WTC11 (cell line): ENCODE data around the gene ZNF484. TPM values are rescaled to one million over a fixed set of nuclear protein-coding genes. Genes with fewer than 3 reads are reported as not detected.
A peak's percentile ranks its signal among the peaks of the same experiment; 100 is the strongest.

Experiments used
- ATAC-seq: fragments of 200-7000 bp; cut with Tn5 transposase; 2 replicates; pipeline ENCODE4 v1.10.0; 2021; ENCODE audit warnings: mild to moderate bottlenecking, moderate library complexity
- Bru-seq: library from RNA; stranded (reverse); fragments of 400-500 nt; gene quantifications from one replicate; lab custom pipeline; 2021; lab: Mats Ljungman, UMichigan
- CTCF ChIA-PET: fragments of 300-600 bp; sonication (Branson Sonifier 250); formaldehyde crosslinking; loops from one replicate; lab custom pipeline; 2021; ENCODE audit warnings: antibody characterized with exemption; lab: Charles Lee
- POLR2A ChIA-PET: fragments of 350-600 bp; sonication (Branson Sonifier 250); formaldehyde crosslinking; loops from one replicate; lab custom pipeline; 2021; ENCODE audit warnings: antibody characterized with exemption; lab: Charles Lee
- DNase-seq: peaks from one replicate; pipeline ENCODE4 v3.0.0; 2021; ENCODE audit warnings: low spot score
- H3K27ac Mint-ChIP-seq: 2 replicates; pipeline ENCODE4 v1.8.0; 2021; ENCODE audit warnings: mixed read lengths
- H3K27me3 Mint-ChIP-seq: 2 replicates; pipeline ENCODE4 v1.8.0; 2021; ENCODE audit warnings: low read depth, mild to moderate bottlenecking, moderate library complexity, mixed read lengths
- H3K36me3 Mint-ChIP-seq: 2 replicates; pipeline ENCODE4 v1.8.0; 2021; ENCODE audit warnings: mixed read lengths
- H3K4me1 Mint-ChIP-seq: 2 replicates; pipeline ENCODE4 v1.8.0; 2022; ENCODE audit warnings: mixed read lengths
- H3K4me3 Mint-ChIP-seq: 2 replicates; pipeline ENCODE4 v1.8.0; 2021; ENCODE audit warnings: mild to moderate bottlenecking, moderate library complexity, mixed read lengths
- H3K9me3 Mint-ChIP-seq: 2 replicates; pipeline ENCODE4 v1.8.0; 2021; ENCODE audit warnings: mixed read lengths
- AFF4 ChIP-seq: sonication (generic); formaldehyde crosslinking; IDR thresholded peaks from 2 replicates; pipeline ENCODE4 v1.8.1; 2023; ENCODE audit warnings: mild to moderate bottlenecking, missing genetic modification reagents, borderline replicate concordance
- ETV6 ChIP-seq: sonication (generic); formaldehyde crosslinking; IDR thresholded peaks from 2 replicates; pipeline ENCODE4 v1.8.1; 2022; ENCODE audit warnings: mild to moderate bottlenecking, missing genetic modification reagents
- KAT7 ChIP-seq: sonication (generic); formaldehyde crosslinking; IDR thresholded peaks from 2 replicates; pipeline ENCODE4 v1.8.1; 2023; ENCODE audit warnings: missing genetic modification reagents, mild to moderate bottlenecking, borderline replicate concordance
- NFE2L1 ChIP-seq: sonication (generic); formaldehyde crosslinking; IDR thresholded peaks from 2 replicates; pipeline ENCODE4 v1.8.1; 2023; ENCODE audit warnings: missing genetic modification reagents
- PRRX2 ChIP-seq: fragments of 250-450 bp; sonication (Bioruptor Pico); IDR thresholded peaks from 2 replicates; pipeline ENCODE4 v1.8.0; 2021; ENCODE audit warnings: mild to moderate bottlenecking
- SMAD3 ChIP-seq: sonication (generic); formaldehyde crosslinking; IDR thresholded peaks from 2 replicates; pipeline ENCODE4 v1.8.0; 2022; ENCODE audit warnings: missing genetic modification reagents, mild to moderate bottlenecking, borderline replicate concordance
- TCF7 ChIP-seq: sonication (generic); formaldehyde crosslinking; IDR thresholded peaks from 2 replicates; pipeline ENCODE4 v1.8.0; 2022; ENCODE audit warnings: mild to moderate bottlenecking, low read depth, missing genetic modification reagents, moderate library complexity
- TEAD1 ChIP-seq: sonication (generic); formaldehyde crosslinking; IDR thresholded peaks from 2 replicates; pipeline ENCODE4 v1.8.0; 2022; ENCODE audit warnings: mild to moderate bottlenecking, missing genetic modification reagents
- USF2 ChIP-seq: sonication (generic); formaldehyde crosslinking; IDR thresholded peaks from 2 replicates; pipeline ENCODE4 v1.8.1; 2023; ENCODE audit warnings: mild to moderate bottlenecking, missing genetic modification reagents, moderate library complexity
- ZNF138 ChIP-seq: sonication (generic); formaldehyde crosslinking; conservative IDR thresholded peaks from 2 replicates; pipeline ENCODE4 v1.8.1; 2022; ENCODE audit warnings: mild to moderate bottlenecking, moderate library complexity, missing genetic modification reagents
- ZNF263 ChIP-seq: sonication (generic); formaldehyde crosslinking; IDR thresholded peaks from 2 replicates; pipeline ENCODE4 v1.8.1; 2022; ENCODE audit warnings: low read depth, mild to moderate bottlenecking, moderate library complexity, missing genetic modification reagents
- ZNF425 ChIP-seq: fragments of 250-450 bp; sonication (Bioruptor Pico); conservative IDR thresholded peaks from 2 replicates; pipeline ENCODE4 v1.9.0; 2021; ENCODE audit warnings: mild to moderate bottlenecking
- long read RNA-seq, 3 experiments: library from RNA in 1 of 3; library from capped mRNA in 1 of 3; library from polyadenylated mRNA in 1 of 3; unstranded in 2 of 3; stranded (forward) in 1 of 3; transcript quantifications; one replicate each; pipeline ENCODE4 v2.0.0, GENCODE V29; 2021
- total RNA-seq: library from RNA; stranded (reverse); gene quantifications from 3 replicates; pipeline ENCODE4 v1.2.3, GENCODE V29; 2021
- TF ChIP-seq, protein P1 (sequence below): sonication (generic); formaldehyde crosslinking; IDR thresholded peaks from 2 replicates; pipeline ENCODE4 v1.8.0; 2022; ENCODE audit warnings: mild to moderate bottlenecking, missing genetic modification reagents
- TF ChIP-seq, protein P2 (sequence below): fragments of 250-450 bp; sonication (Bioruptor Pico); IDR thresholded peaks from 2 replicates; pipeline ENCODE4 v1.9.0; 2021; ENCODE audit warnings: mild to moderate bottlenecking
- TF ChIP-seq, protein P3 (sequence below): fragments of 200-600 bp; IDR thresholded peaks from 2 replicates; pipeline ENCODE4 v1.8.0; 2022; ENCODE audit warnings: antibody characterized with exemption

ZNF484 gene
- total RNA-seq (12.8 to 14.1 TPM (median 13.3 TPM) in 3 replicates), Bru-seq, nascent RNA (percentile 84 among the genes with signal in this experiment)
- long read RNA-seq, experiment 1, transcript ZNF484-202 (5 exons, 2,867 nt), result major isoform, 14 of 35 reads
- long read RNA-seq, experiment 1, transcript ZNF484-201 (4 exons, 2,836 nt), result minor isoform, 5 of 35 reads
- long read RNA-seq, experiment 1, partial matches to known transcripts, result 1 of 35 reads
- long read RNA-seq, experiment 1, other reads (novel, unspliced or antisense), result 13 of 35 reads
- long read RNA-seq, experiment 2, partial matches to known transcripts, result 2 of 5 reads
- long read RNA-seq, experiment 2, other reads (novel, unspliced or antisense), result 2 of 5 reads
- long read RNA-seq, experiment 3, partial matches to known transcripts, result 0 of 3 reads
- long read RNA-seq, experiment 3, other reads (novel, unspliced or antisense), result 1 of 3 reads

- Mint-ChIP-seq H3K36me3 (no peaks in the 10 kb centered on the region), H3K9me3 (no peaks in the 10 kb centered on the region), H3K27me3 (peaks cover 4% of the 10 kb centered on the region; the same call in 1 of the 2 replicates), H3K4me1 (peaks cover 43% of the 10 kb centered on the region), H3K27ac (peak within 1 kb of the TSS; percentile 81), H3K4me3 (peak within 1 kb of the TSS; percentile 89)
- TF ChIP-seq ETV6 (CRISPR knock-in tag), result no peak
- TF ChIP-seq ZNF263 (CRISPR knock-in tag), result no peak
- TF ChIP-seq, protein P1, sequence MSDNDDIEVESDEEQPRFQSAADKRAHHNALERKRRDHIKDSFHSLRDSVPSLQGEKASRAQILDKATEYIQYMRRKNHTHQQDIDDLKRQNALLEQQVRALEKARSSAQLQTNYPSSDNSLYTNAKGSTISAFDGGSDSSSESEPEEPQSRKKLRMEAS (CRISPR knock-in tag), result 0 out of 2 replicates have a peak, but pooled peaks have one; percentile 22
- no peak for TF ChIP-seq SMAD3 (CRISPR knock-in tag)
- no peak for TF ChIP-seq USF2 (CRISPR knock-in tag)
- no peak for TF ChIP-seq KAT7
- TF ChIP-seq NFE2L1, result no peak
- TF ChIP-seq ZNF138 (CRISPR knock-in tag), result no peak
- TF ChIP-seq ZNF425 (CRISPR knock-in tag), result no peak
- TF ChIP-seq, protein P2, sequence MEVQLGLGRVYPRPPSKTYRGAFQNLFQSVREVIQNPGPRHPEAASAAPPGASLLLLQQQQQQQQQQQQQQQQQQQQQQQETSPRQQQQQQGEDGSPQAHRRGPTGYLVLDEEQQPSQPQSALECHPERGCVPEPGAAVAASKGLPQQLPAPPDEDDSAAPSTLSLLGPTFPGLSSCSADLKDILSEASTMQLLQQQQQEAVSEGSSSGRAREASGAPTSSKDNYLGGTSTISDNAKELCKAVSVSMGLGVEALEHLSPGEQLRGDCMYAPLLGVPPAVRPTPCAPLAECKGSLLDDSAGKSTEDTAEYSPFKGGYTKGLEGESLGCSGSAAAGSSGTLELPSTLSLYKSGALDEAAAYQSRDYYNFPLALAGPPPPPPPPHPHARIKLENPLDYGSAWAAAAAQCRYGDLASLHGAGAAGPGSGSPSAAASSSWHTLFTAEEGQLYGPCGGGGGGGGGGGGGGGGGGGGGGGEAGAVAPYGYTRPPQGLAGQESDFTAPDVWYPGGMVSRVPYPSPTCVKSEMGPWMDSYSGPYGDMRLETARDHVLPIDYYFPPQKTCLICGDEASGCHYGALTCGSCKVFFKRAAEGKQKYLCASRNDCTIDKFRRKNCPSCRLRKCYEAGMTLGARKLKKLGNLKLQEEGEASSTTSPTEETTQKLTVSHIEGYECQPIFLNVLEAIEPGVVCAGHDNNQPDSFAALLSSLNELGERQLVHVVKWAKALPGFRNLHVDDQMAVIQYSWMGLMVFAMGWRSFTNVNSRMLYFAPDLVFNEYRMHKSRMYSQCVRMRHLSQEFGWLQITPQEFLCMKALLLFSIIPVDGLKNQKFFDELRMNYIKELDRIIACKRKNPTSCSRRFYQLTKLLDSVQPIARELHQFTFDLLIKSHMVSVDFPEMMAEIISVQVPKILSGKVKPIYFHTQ (CRISPR knock-in tag), result no peak
- TF ChIP-seq, protein P3, sequence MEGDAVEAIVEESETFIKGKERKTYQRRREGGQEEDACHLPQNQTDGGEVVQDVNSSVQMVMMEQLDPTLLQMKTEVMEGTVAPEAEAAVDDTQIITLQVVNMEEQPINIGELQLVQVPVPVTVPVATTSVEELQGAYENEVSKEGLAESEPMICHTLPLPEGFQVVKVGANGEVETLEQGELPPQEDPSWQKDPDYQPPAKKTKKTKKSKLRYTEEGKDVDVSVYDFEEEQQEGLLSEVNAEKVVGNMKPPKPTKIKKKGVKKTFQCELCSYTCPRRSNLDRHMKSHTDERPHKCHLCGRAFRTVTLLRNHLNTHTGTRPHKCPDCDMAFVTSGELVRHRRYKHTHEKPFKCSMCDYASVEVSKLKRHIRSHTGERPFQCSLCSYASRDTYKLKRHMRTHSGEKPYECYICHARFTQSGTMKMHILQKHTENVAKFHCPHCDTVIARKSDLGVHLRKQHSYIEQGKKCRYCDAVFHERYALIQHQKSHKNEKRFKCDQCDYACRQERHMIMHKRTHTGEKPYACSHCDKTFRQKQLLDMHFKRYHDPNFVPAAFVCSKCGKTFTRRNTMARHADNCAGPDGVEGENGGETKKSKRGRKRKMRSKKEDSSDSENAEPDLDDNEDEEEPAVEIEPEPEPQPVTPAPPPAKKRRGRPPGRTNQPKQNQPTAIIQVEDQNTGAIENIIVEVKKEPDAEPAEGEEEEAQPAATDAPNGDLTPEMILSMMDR, result no peak
- TF ChIP-seq TCF7 (CRISPR knock-in tag), result no peak
- TF ChIP-seq PRRX2 (CRISPR knock-in tag), result no peak
- peak; percentile 55; the same call in 1 of the 2 replicates for TF ChIP-seq TEAD1 (CRISPR knock-in tag)
- TF ChIP-seq AFF4, result no peak
- POLR2A ChIA-PET, result no interaction called here
- CTCF ChIA-PET, result interaction anchor here (0.6 kb wide), 1 partner anchor 301 kb away, joined by 4 read pairs; no protein-coding TSS in a partner anchor
- DNase-seq (peak; percentile 93), ATAC-seq (peak; percentile 99)
These were observed at the start of gene ZNF484 for GRCh38 chr9:92877531-92878430. TSS of gene ZNF484 (minus strand) at chr9:92878038. CDS start at chr9:92875029, 3,009 bp downstream.
